ENCODE measurements around the gene GZF1.

GZF1 gene

GRCh38 chr20:23326774-23327173 is 35.2 kb upstream of the GZF1 start:
- H3K9me3 ChIP-seq (ENCODE audit: severe bottlenecking) = no peaks in the 10 kb centered on the region
- DNase-seq (ENCODE audit: low spot score) (no peak), ATAC-seq (ENCODE audit: low read depth) (no peak)
- TF ChIP-seq CTCF (IDR thresholded peaks at IDR 0.05; ENCODE audit: poor library complexity, severe bottlenecking) = no peak
- no peak overlapping the region for H3K4me3 ChIP-seq (ENCODE audit: severe bottlenecking)
- no peak overlapping the region for H3K27ac ChIP-seq (ENCODE audit: poor library complexity, severe bottlenecking)
- H3K4me1 ChIP-seq (ENCODE audit: insufficient read depth, poor library complexity, severe bottlenecking) = no peaks in the 10 kb centered on the region
- H3K36me3 ChIP-seq (ENCODE audit: low read depth) = no peaks in the 10 kb centered on the region
- no peaks in the 10 kb centered on the region for H3K27me3 ChIP-seq (ENCODE audit: insufficient read depth, poor library complexity, severe bottlenecking)

GRCh38 chr20:23327617-23328333 is 34.2 kb upstream of the GZF1 start:
- Histone ChIP-seq H3K4me3 (ENCODE audit: severe bottlenecking) (no peak overlapping the region), H3K27me3 (ENCODE audit: insufficient read depth, poor library complexity, severe bottlenecking) (no peaks in the 10 kb centered on the region), H3K27ac (ENCODE audit: poor library complexity, severe bottlenecking) (no peak overlapping the region), H3K4me1 (ENCODE audit: insufficient read depth, poor library complexity, severe bottlenecking) (no peaks in the 10 kb centered on the region), H3K36me3 (ENCODE audit: low read depth) (no peaks in the 10 kb centered on the region), H3K9me3 (ENCODE audit: severe bottlenecking) (no peaks in the 10 kb centered on the region)
- DNase-seq (ENCODE audit: low spot score) (no peak), ATAC-seq (ENCODE audit: low read depth) (no peak)
- no peak for TF ChIP-seq CTCF (IDR thresholded peaks at IDR 0.05; ENCODE audit: poor library complexity, severe bottlenecking)

GRCh38 chr20:23331450-23332350 is 30.3 kb upstream of the GZF1 start:
- Histone ChIP-seq H3K36me3 (ENCODE audit: low read depth) (no peaks in the 10 kb centered on the region), H3K4me1 (ENCODE audit: insufficient read depth, poor library complexity, severe bottlenecking) (no peaks in the 10 kb centered on the region), H3K27me3 (ENCODE audit: insufficient read depth, poor library complexity, severe bottlenecking) (no peaks in the 10 kb centered on the region), H3K4me3 (ENCODE audit: severe bottlenecking) (no peak overlapping the region), H3K9me3 (ENCODE audit: severe bottlenecking) (no peaks in the 10 kb centered on the region), H3K27ac (ENCODE audit: poor library complexity, severe bottlenecking) (no peak overlapping the region)
- ATAC-seq (ENCODE audit: low read depth) (no peak), DNase-seq (ENCODE audit: low spot score) (no peak)
- no peak for TF ChIP-seq CTCF (IDR thresholded peaks at IDR 0.05; ENCODE audit: poor library complexity, severe bottlenecking)

- Histone ChIP-seq H3K36me3 (ENCODE audit: low read depth) (no peaks in the 10 kb centered on the region), H3K4me1 (ENCODE audit: insufficient read depth, poor library complexity, severe bottlenecking) (no peaks in the 10 kb centered on the region), H3K27me3 (ENCODE audit: insufficient read depth, poor library complexity, severe bottlenecking) (no peaks in the 10 kb centered on the region), H3K27ac (ENCODE audit: poor library complexity, severe bottlenecking) (no peak overlapping the region), H3K9me3 (ENCODE audit: severe bottlenecking) (no peaks in the 10 kb centered on the region), H3K4me3 (ENCODE audit: severe bottlenecking) (no peak overlapping the region)
- DNase-seq (ENCODE audit: low spot score) = no peak
- TF ChIP-seq CTCF (IDR thresholded peaks at IDR 0.05; ENCODE audit: poor library complexity, severe bottlenecking) = no peak
- no peak for ATAC-seq (ENCODE audit: low read depth)
These were observed 29.5 kb upstream of the GZF1 start for GRCh38 chr20:23332467-23332866.

Measured in RWPE2 (cell line).